PC-9 (cell line): ENCODE data around the gene JMJD6.

Experiments
- EZH2 ChIP-seq: fragments of 200-600 bp; sonication (generic); IDR thresholded peaks from 2 replicates; pipeline ENCODE4 v1.8.0; 2017; ENCODE audit warnings: antibody characterized with exemption, low read depth
- TF ChIP-seq, protein P1 (sequence below): fragments of 200-600 bp; sonication (generic); conservative IDR thresholded peaks from 2 replicates; pipeline ENCODE4 v1.6.1; 2017; ENCODE audit warnings: mixed run types, antibody characterized with exemption, mild to moderate bottlenecking, moderate library complexity

- TF ChIP-seq, protein P1, sequence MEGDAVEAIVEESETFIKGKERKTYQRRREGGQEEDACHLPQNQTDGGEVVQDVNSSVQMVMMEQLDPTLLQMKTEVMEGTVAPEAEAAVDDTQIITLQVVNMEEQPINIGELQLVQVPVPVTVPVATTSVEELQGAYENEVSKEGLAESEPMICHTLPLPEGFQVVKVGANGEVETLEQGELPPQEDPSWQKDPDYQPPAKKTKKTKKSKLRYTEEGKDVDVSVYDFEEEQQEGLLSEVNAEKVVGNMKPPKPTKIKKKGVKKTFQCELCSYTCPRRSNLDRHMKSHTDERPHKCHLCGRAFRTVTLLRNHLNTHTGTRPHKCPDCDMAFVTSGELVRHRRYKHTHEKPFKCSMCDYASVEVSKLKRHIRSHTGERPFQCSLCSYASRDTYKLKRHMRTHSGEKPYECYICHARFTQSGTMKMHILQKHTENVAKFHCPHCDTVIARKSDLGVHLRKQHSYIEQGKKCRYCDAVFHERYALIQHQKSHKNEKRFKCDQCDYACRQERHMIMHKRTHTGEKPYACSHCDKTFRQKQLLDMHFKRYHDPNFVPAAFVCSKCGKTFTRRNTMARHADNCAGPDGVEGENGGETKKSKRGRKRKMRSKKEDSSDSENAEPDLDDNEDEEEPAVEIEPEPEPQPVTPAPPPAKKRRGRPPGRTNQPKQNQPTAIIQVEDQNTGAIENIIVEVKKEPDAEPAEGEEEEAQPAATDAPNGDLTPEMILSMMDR: no peak
- no peak for TF ChIP-seq EZH2
These were observed 47.2 kb downstream of the JMJD6 start for GRCh38 chr17:76679239-76679638.
